Transverse colon (tissue), 4 donors: Measurements from ENCODE around the gene R3HDM4. TPM values are rescaled to one million over a fixed set of nuclear protein-coding genes. Genes with fewer than 3 reads are reported as not detected.

Experiments
- DNase-seq: peaks from one replicate; pipeline ENCODE4 v3.0.0-alpha.2; 2019
- H3K27ac ChIP-seq, 4 donors: fragments of 200-600 bp; sonication (generic); 2 replicates each; pipeline ENCODE4 v1.5.1; 2016 to 2018; ENCODE audit warnings: inconsistent platforms in 4 of 4
- H3K27me3 ChIP-seq: fragments of 200-600 bp; sonication (generic); 2 replicates; pipeline ENCODE4 v1.5.1; 2017; ENCODE audit warnings: inconsistent platforms
- H3K36me3 ChIP-seq, 4 donors: fragments of 200-600 bp; sonication (generic); 2 replicates each; pipeline ENCODE4 v1.5.1; 2017 to 2019; ENCODE audit warnings: inconsistent platforms in 4 of 4
- H3K4me1 ChIP-seq, 4 donors: fragments of 200-600 bp; sonication (generic); 2 replicates each; pipeline ENCODE4 v1.5.1; 2017 to 2020; ENCODE audit warnings: inconsistent platforms in 4 of 4
- H3K4me3 ChIP-seq, 4 donors: fragments of 200-600 bp; sonication (generic); 1 replicate in 1 of 4; 2 replicates in 3 of 4; pipeline versions ENCODE4 v1.5.1 to v1.6.1; 2017 to 2019; ENCODE audit warnings: inconsistent platforms in 4 of 4
- H3K9me3 ChIP-seq, 2 donors: fragments of 200-600 bp; sonication (generic); 2 replicates each; pipeline ENCODE4 v1.5.1; 2017 to 2019; ENCODE audit warnings: inconsistent platforms in 2 of 2
- EP300 ChIP-seq: sonication (generic); formaldehyde crosslinking; IDR thresholded peaks from one replicate; pipeline ENCODE4 v1.6.1; 2017; ENCODE audit warnings: antibody characterized with exemption, low read depth
- POLR2A ChIP-seq: fragments of 450-650 bp; IDR thresholded peaks from one replicate; pipeline ENCODE4 v1.6.1; 2016; ENCODE audit warnings: antibody characterized with exemption, mild to moderate bottlenecking, moderate library complexity
- POLR2AphosphoS5 ChIP-seq, 3 donors: sonication (generic); formaldehyde crosslinking; IDR thresholded peaks; one replicate each; pipeline ENCODE4 v1.6.1; 2016; ENCODE audit warnings: antibody characterized with exemption in 3 of 3
- WGBS, 2 donors: methylation state at CpG; one replicate each; pipeline ENCODE4 v1.1.5; 2018; ENCODE audit warnings: low coverage in 1 of 2; 5-methylcytosine and 5-hydroxymethylcytosine counted together
- in situ Hi-C, 4 donors: fragments of 200-750 bp; cut with MboI; loops; one replicate each; pipeline versions ENCODE4 v1.15.0 to v1.15.1; 2017; ENCODE audit warnings: low sequenced_read_pairs in 3 of 4, low pct_ligation_motif_present in 1 of 4, low pct_unique_long_range_greater_than_20kb in 1 of 4
- intact Hi-C: fragments of 100-400 bp; cut with DNase I; formaldehyde crosslinking; loops from one replicate; pipeline ENCODE4 v1.15.1; 2023; ENCODE audit warnings: low total_unique reads
- total RNA-seq, 4 donors: library from RNA; depleted of rRNA; stranded (reverse); fragments of >200 nt; gene quantifications; one replicate each; pipeline ENCODE4 v1.1.0, GENCODE V29; 2016
- TF ChIP-seq, protein P1 (sequence below), 5 experiments: fragments of 200-600 bp in 3 of 5; fragments of 450-650 bp in 2 of 5; sonication (generic) in 3 of 5; IDR thresholded peaks; 1 replicate in 2 of 5; 2 replicates in 3 of 5; pipeline ENCODE4 v1.5.1; 2016 to 2017; ENCODE audit warnings: antibody characterized with exemption in 5 of 5, inconsistent platforms in 3 of 5, mild to moderate bottlenecking in 2 of 5, moderate library complexity in 1 of 5

Gene R3HDM4
- total RNA-seq, result 10 to 100 TPM; 43.8 to 49.4 (median 46.7) TPM

DNA sequence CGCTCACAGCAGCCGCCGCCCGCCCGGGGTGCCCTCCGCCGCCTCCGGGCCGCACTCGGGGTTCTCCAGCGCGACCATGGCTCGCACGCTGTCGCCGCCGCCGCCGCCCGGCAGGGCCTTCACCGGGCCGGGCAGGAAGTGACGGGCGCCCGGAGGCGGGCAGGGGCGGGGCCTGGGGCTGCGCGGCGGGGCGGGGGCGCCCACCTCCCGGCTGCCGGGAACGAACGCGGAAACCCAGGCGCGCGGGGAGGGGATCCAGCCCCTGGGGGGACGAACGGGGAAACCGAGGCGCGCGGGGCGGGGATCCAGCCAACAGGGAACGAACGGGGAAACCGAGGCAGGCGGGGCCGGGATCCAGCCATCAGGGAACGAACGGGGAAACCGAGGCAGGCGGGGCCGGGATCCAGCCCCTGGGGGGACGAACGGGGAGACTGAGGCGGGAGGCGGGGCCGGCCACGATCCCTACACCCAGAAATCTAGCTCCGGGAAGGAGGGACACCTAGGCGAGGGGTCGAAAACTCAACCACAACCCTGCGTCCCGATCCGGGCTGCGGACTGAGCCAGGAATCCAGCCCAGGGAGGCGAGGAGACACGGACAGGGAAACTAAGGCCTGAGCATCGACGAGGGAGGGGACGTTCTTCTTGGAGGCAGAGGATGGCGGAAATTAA, at the start of gene R3HDM4:
R3HDM4 (minus strand) TSS at position 140 of the 669 bp plus-strand sequence; CDS start at position 78, 62 bp downstream.
- Histone ChIP-seq H3K4me1 (peaks cover 22 to 56% (median 42%) of the 10 kb centered on the region in 4 donors), H3K9me3 (no peaks in the 10 kb centered on the region), H3K4me3 (peak within 1 kb of the TSS; percentile 89 to 99 (median 94)), H3K27me3 (peaks cover 22% of the 10 kb centered on the region), H3K27ac (peak within 1 kb of the TSS; percentile 90 to 100 (median 95)), H3K36me3 (no peaks in the 10 kb centered on the region)
- TF ChIP-seq EP300 (no peak), POLR2AphosphoS5 (IDR thresholded peaks at IDR 0.05) (peak; percentile 68 to 90 (median 89)), POLR2A (peak; percentile 54)
- TF ChIP-seq, protein P1, sequence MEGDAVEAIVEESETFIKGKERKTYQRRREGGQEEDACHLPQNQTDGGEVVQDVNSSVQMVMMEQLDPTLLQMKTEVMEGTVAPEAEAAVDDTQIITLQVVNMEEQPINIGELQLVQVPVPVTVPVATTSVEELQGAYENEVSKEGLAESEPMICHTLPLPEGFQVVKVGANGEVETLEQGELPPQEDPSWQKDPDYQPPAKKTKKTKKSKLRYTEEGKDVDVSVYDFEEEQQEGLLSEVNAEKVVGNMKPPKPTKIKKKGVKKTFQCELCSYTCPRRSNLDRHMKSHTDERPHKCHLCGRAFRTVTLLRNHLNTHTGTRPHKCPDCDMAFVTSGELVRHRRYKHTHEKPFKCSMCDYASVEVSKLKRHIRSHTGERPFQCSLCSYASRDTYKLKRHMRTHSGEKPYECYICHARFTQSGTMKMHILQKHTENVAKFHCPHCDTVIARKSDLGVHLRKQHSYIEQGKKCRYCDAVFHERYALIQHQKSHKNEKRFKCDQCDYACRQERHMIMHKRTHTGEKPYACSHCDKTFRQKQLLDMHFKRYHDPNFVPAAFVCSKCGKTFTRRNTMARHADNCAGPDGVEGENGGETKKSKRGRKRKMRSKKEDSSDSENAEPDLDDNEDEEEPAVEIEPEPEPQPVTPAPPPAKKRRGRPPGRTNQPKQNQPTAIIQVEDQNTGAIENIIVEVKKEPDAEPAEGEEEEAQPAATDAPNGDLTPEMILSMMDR (IDR thresholded peaks at IDR 0.05), result no peak
- DNase-seq, result peak; percentile 89
- intact Hi-C loops, result loop anchor here (5.0 to 10.0 kb wide), 2 partner anchors 141 to 282 kb away; no protein-coding TSS in a partner anchor
- in situ Hi-C loops, result no loop called here
- WGBS, 2 donors, result 2% methylated on average over 33 of the region's 76 CpGs; no CpG with 5 or more reads in 1 of the 2 donors

DNA sequence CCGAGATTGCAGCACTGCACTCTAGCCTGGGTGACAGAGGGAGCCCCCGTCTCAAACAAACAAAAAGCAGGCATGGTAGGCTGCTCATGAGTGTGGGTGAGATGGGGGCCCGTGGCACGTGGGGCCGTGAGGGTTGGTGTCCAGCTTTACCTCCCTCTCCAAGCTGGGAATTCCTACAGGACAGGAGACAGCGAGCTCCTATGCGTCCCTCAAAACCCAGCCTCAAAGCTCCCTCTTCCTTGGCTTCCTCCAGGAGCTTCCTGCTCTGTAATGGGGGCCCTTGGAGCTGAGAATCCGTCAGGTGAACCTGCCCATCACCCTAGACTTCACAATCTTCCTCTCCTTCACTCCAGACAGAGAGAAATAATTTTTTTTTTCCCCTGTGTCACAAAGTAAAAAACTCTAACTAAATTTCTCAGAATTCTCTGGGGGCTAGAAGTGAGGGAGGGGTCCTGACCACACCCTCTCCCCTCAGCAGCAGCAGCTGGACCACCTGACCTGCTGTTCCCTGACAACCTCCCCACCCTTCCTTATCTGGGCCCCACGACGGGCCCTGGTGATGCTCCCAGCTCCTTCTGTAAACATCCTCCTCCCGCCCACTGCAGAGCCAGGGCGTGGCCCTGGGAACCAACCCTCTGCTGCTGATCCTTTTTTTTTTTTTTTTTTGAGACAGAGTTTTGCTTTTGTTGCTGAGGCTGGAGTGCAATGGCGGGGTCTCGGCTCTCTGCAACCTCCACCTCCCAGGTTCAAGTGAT, 49.0 kb upstream of the R3HDM4 start:
- H3K4me1 ChIP-seq, result peaks cover 0 to 9% (median 4%) of the 10 kb centered on the region in 4 donors
- H3K4me3 ChIP-seq, result no peak overlapping the region
- DNase-seq, result peak; percentile 69
- H3K9me3 ChIP-seq, result no peaks in the 10 kb centered on the region
- H3K27me3 ChIP-seq, result no peaks in the 10 kb centered on the region
- TF ChIP-seq POLR2A (no peak), POLR2AphosphoS5 (IDR thresholded peaks at IDR 0.05) (no peak), EP300 (no peak)
- TF ChIP-seq, protein P1 (IDR thresholded peaks at IDR 0.05), result no peak
- H3K27ac ChIP-seq, result peak overlapping the region in 1 of 4 donors; percentile 14
- peaks cover 0 to 8% (median 3%) of the 10 kb centered on the region in 4 donors for H3K36me3 ChIP-seq
- intact Hi-C loops, result no loop called here
- WGBS, 2 donors, result 10 to 50% methylated on average over 2 to 14 of the region's 14 CpGs
- in situ Hi-C loops, result no loop called here

DNA sequence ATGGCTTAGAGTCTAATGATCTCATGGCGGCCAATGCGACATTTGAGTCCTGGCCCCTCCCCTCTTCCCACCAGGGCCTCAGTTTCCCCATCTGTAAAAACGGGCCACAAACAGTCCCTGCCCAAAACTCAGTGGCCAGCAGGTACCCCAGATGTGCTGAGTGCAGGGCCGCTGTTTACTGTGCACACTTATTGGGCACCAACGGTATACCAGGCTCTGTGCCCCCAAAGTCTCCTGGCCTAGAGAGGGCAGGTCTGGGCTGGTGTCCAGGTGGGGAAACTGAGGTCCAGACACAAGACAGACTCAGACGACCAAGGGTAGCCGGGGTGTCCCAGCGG, 47.6 kb upstream of the R3HDM4 start:
- Histone ChIP-seq H3K4me3 (no peak overlapping the region), H3K4me1 (peaks cover 4 to 22% (median 15%) of the 10 kb centered on the region in 4 donors), H3K27me3 (peaks cover 2% of the 10 kb centered on the region), H3K9me3 (no peaks in the 10 kb centered on the region), H3K36me3 (no peaks in the 10 kb centered on the region), H3K27ac (no peak overlapping the region)
- in situ Hi-C loops (no loop called here), intact Hi-C loops (no loop called here)
- DNase-seq, result no peak
- TF ChIP-seq POLR2A (no peak), POLR2AphosphoS5 (IDR thresholded peaks at IDR 0.05) (no peak), EP300 (no peak)
- TF ChIP-seq, protein P1 (IDR thresholded peaks at IDR 0.05), result no peak
- 81% methylated on average over 8 of the region's 8 CpGs; no CpG with 5 or more reads in 1 of the 2 donors for WGBS, 2 donors

DNA sequence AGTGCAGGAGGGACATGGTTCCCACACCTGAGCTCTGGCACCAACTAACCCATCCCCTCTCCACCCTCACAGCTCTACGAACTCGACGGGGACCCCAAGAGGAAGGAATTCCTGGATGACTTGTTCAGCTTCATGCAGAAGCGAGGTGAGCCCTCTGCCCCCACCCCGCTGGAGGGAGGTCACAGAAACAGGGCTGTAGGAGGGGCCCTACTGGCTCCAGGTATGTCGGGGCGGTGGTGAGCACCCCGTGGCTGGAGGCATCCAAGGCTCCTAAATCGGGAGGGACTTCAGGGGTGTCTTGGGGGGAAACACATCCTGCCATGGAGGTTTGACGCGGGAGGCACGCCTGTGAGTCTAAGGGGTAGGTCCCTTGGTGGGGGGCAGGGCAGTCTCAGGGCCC, 47.0 kb upstream of the R3HDM4 start:
- Histone ChIP-seq H3K27me3 (peaks cover 4% of the 10 kb centered on the region), H3K36me3 (no peaks in the 10 kb centered on the region), H3K4me3 (no peak overlapping the region), H3K27ac (no peak overlapping the region), H3K4me1 (peaks cover 4 to 24% (median 15%) of the 10 kb centered on the region in 4 donors), H3K9me3 (no peaks in the 10 kb centered on the region)
- 76% methylated on average over 11 of the region's 12 CpGs; no CpG with 5 or more reads in 1 of the 2 donors for WGBS, 2 donors
- intact Hi-C loops, result no loop called here
- in situ Hi-C loops, result no loop called here
- no peak for DNase-seq
- TF ChIP-seq EP300, result no peak
- TF ChIP-seq POLR2AphosphoS5 (IDR thresholded peaks at IDR 0.05), result no peak
- TF ChIP-seq, protein P1 (IDR thresholded peaks at IDR 0.05), result no peak
- no peak for TF ChIP-seq POLR2A
